Peyer's patch (tissue), 4 donors: ENCODE measurements around the gene BCL2L2.

Source experiments
- POLR2A ChIP-seq, 2 donors: fragments of 450-650 bp; IDR thresholded peaks; one replicate each; pipeline ENCODE4 v1.5.1; 2017; ENCODE audit warnings: antibody characterized with exemption in 2 of 2, mild to moderate bottlenecking in 2 of 2, moderate library complexity in 2 of 2
- TF ChIP-seq, protein P1 (sequence below), 6 experiments: fragments of 450-650 bp in 4 of 6; fragments of 200-600 bp in 2 of 6; sonication (generic) in 1 of 6; IDR thresholded peaks; one replicate each; pipeline ENCODE4 v1.5.1; 2017 to 2019; ENCODE audit warnings: antibody characterized with exemption in 6 of 6, mild to moderate bottlenecking in 3 of 6, moderate library complexity in 1 of 6

DNA sequence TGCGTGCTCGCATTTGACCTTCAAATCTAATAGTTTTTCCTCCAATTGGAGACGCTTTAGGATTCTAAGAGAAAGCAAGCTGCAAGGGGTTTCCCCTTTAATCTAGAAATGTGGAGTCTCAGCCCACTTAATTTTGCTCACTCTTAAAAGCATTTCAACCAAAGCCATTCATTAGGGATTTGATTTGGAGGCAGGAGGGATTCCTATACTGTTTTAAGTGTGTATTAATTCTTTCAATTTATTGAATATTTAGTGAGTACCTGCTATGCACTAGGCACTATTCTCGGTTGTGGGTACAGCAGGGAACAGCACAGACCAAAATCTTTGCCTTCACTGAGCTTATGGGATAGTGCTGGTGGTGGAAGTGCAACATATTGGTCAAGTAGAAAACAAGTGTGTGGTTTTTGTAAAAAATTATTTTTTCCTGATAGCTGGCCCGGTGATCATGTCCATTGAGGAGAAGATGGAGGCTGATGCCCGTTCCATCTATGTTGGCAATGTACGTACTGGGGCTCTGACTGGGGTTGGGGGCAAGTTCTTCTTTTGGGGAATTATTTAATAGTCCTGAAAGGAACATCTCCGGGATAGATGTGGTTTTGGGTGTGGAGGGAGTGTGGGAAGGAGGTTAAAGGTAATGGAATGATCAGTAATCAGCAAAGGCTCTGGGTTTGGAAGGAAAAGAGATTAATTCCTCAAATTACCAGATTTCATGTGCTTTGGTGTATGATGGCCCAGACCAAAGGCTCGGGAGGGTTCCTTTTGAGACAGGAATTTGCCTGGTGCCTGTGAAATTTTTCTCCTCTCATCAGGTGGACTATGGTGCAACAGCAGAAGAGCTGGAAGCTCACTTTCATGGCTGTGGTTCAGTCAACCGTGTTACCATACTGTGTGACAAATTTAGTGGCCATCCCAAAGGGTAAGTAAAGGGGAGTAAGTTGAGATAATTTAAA, 16.2 kb downstream of the BCL2L2 start:
- TF ChIP-seq, protein P1, sequence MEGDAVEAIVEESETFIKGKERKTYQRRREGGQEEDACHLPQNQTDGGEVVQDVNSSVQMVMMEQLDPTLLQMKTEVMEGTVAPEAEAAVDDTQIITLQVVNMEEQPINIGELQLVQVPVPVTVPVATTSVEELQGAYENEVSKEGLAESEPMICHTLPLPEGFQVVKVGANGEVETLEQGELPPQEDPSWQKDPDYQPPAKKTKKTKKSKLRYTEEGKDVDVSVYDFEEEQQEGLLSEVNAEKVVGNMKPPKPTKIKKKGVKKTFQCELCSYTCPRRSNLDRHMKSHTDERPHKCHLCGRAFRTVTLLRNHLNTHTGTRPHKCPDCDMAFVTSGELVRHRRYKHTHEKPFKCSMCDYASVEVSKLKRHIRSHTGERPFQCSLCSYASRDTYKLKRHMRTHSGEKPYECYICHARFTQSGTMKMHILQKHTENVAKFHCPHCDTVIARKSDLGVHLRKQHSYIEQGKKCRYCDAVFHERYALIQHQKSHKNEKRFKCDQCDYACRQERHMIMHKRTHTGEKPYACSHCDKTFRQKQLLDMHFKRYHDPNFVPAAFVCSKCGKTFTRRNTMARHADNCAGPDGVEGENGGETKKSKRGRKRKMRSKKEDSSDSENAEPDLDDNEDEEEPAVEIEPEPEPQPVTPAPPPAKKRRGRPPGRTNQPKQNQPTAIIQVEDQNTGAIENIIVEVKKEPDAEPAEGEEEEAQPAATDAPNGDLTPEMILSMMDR (IDR thresholded peaks at IDR 0.05) = no peak
- TF ChIP-seq POLR2A (IDR thresholded peaks at IDR 0.05) = no peak
